Smooth muscle cell (in vitro differentiated cells): ENCODE data around the gene PCBP3. TPM values are rescaled to one million over a fixed set of nuclear protein-coding genes. Genes with fewer than 3 reads are reported as not detected.
A peak's percentile ranks its signal among the peaks of the same experiment; 100 is the strongest.

ENCODE experiments used
- DNase-seq: peaks from one replicate; lab custom pipeline; 2025; ENCODE audit not compliant: unreplicated experiment; lab: John Stamatoyannopoulos, UW
- H2AFZ ChIP-seq: fragments of 200-600 bp; sonication (generic); 2 replicates; pipeline ENCODE4 v1.6.0; 2016; ENCODE audit warnings: antibody characterized with exemption, low read depth, mild to moderate bottlenecking
- H3F3A ChIP-seq: fragments of 200-600 bp; sonication (generic); 2 replicates; pipeline ENCODE4 v1.6.0; 2017; ENCODE audit warnings: antibody characterized with exemption, low read depth
- H3K27ac ChIP-seq: fragments of 200-600 bp; sonication (generic); 2 replicates; pipeline ENCODE4 v1.5.1; 2016; ENCODE audit warnings: low read depth, mild to moderate bottlenecking
- H3K27me3 ChIP-seq: fragments of 200-600 bp; sonication (generic); 2 replicates; pipeline ENCODE4 v1.6.1; 2016; ENCODE audit warnings: low read depth, mild to moderate bottlenecking
- H3K36me3 ChIP-seq: fragments of 200-600 bp; sonication (generic); 2 replicates; pipeline ENCODE4 v1.5.1; 2016; ENCODE audit warnings: low read depth
- H3K4me1 ChIP-seq: fragments of 200-600 bp; sonication (generic); 2 replicates; pipeline ENCODE4 v1.5.1; 2016; ENCODE audit warnings: low read depth
- H3K4me2 ChIP-seq: fragments of 200-600 bp; sonication (generic); 2 replicates; pipeline ENCODE4 v1.6.0; 2016; ENCODE audit warnings: mild to moderate bottlenecking
- H3K4me3 ChIP-seq: fragments of 200-600 bp; sonication (generic); 2 replicates; pipeline ENCODE4 v1.5.1; 2016; ENCODE audit warnings: mild to moderate bottlenecking
- H3K79me2 ChIP-seq: fragments of 200-600 bp; sonication (generic); 2 replicates; pipeline ENCODE4 v1.6.0; 2016; ENCODE audit warnings: low read depth, mild to moderate bottlenecking
- H3K9ac ChIP-seq: fragments of 200-600 bp; sonication (generic); 2 replicates; pipeline ENCODE4 v1.6.0; 2016; ENCODE audit warnings: low read depth
- H3K9me3 ChIP-seq: fragments of 200-600 bp; sonication (generic); replicated peaks from 2 replicates; pipeline ENCODE4 v1.5.1; 2016; ENCODE audit warnings: low read depth
- H4K20me1 ChIP-seq: fragments of 200-600 bp; sonication (generic); 2 replicates; pipeline ENCODE4 v1.6.0; 2016; ENCODE audit warnings: low read depth
- CTCF ChIP-seq: fragments of 200-600 bp; sonication (generic); IDR thresholded peaks from 2 replicates; pipeline ENCODE4 v1.5.1; 2017; ENCODE audit warnings: borderline replicate concordance, mild to moderate bottlenecking, antibody characterized with exemption; ENCODE audit not compliant: insufficient read depth, poor library complexity, severe bottlenecking
- WGBS: methylation state at CpG from one replicate; pipeline ENCODE4 v1.1.7; 2016; ENCODE audit warnings: low lambda C conversion rate; 5-methylcytosine and 5-hydroxymethylcytosine counted together
- polyA plus RNA-seq: library from polyadenylated mRNA; unstranded; fragments of >200 nt; fragmentation: Nextera tagmentation; extraction: Ambion mirVana; gene quantifications from 2 replicates; pipeline ENCODE4 v1.2.1, GENCODE V29; 2016
- total RNA-seq: library from RNA; depleted of rRNA; stranded (reverse); fragments of >200 nt; gene quantifications from 2 replicates; pipeline ENCODE4 v1.2.3, GENCODE V29; 2014

PCBP3 gene
- total and polyA plus RNA-seq, 2 experiments from 2014 or later, result 8.9 to 23.1 TPM

DNA sequence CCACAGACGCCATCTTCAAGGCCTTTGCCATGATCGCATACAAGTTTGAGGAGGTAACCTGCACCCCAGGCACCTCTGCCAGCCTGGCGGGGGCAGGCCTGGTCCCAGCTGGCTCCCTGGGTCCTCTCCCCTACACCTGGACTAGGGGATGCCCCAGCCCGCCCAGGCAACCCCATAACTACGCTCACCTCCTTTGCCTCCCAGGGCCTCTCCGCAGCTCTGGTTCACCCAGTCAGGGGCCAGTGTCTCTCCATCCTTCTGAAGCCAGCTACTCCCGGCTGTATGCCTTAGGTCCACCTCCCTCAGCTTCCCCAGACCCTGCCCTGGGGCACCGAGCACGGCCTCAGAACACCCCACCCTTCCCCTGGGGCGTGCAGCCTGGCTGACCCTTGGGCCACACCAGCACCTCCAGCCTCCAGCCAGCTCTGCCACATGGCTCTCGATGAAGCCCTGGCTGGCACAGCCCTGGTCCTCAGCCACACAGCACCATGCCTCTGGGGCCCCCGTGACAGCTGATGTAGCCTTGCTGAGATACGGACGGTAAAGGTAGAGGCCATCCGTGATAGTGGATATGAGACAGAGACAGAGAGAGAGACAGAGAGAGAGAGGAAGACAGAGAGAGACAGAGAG is 257.7 kb downstream of the PCBP3 start:
- H3K27me3 ChIP-seq, result no peaks in the 10 kb centered on the region
- 95% methylated on average over 15 of the region's 15 CpGs for WGBS
- H3K27ac ChIP-seq, result no peak overlapping the region
- H3F3A ChIP-seq, result no peaks in the 10 kb centered on the region
- H3K9me3 ChIP-seq, result no peaks in the 10 kb centered on the region
- no peaks in the 10 kb centered on the region for H4K20me1 ChIP-seq
- no peaks in the 10 kb centered on the region for H3K79me2 ChIP-seq
- no peak for TF ChIP-seq CTCF
- no peak overlapping the region for H3K4me2 ChIP-seq
- no peaks in the 10 kb centered on the region for H3K36me3 ChIP-seq
- no peak overlapping the region for H3K4me3 ChIP-seq
- no peak overlapping the region for H3K9ac ChIP-seq
- DNase-seq, result no peak
- no peak overlapping the region for H2AFZ ChIP-seq
- no peaks in the 10 kb centered on the region for H3K4me1 ChIP-seq

- peak overlapping the region; percentile 60 for H3K27ac ChIP-seq
- no peaks in the 10 kb centered on the region for H3K36me3 ChIP-seq
- no peak for TF ChIP-seq CTCF
- no peaks in the 10 kb centered on the region for H3K27me3 ChIP-seq
- no peak for DNase-seq
- 86% methylated on average over 19 of the region's 19 CpGs for WGBS
- no peaks in the 10 kb centered on the region for H3K9me3 ChIP-seq
- H3K9ac ChIP-seq, result no peak overlapping the region
- H3K4me2 ChIP-seq, result no peak overlapping the region
- H3K4me1 ChIP-seq, result no peaks in the 10 kb centered on the region
- H2AFZ ChIP-seq, result no peak overlapping the region
- H3K4me3 ChIP-seq, result no peak overlapping the region
- no peaks in the 10 kb centered on the region for H4K20me1 ChIP-seq
- no peaks in the 10 kb centered on the region for H3F3A ChIP-seq
- H3K79me2 ChIP-seq, result no peaks in the 10 kb centered on the region
These were observed 258.9 kb downstream of the PCBP3 start for GRCh38 chr21:45902292-45902995.

DNA sequence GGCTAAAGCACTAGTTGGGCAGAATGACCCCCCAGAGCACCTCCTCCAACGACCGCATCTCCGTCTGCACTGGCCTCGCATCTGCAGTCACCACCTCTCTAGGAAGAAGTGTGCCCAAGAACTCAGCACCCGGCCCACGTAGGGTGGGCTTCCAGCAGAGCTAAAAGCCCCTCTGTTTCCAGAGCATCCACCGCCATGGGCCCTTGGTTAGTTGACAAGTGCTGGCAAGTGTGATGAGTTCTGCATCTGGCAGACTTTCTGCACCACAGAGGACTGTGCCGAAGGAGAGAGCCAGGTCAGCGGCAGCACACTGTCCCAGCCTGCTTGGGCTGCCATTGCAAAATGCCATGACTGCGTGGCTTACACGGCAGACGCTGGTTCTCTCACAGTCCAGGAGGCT is 261.7 kb downstream of the PCBP3 start:
- H3K9ac ChIP-seq, result no peak overlapping the region
- H3K9me3 ChIP-seq, result no peaks in the 10 kb centered on the region
- no peak overlapping the region for H3K4me2 ChIP-seq
- H3K4me3 ChIP-seq, result no peak overlapping the region
- H3K27ac ChIP-seq, result no peak overlapping the region
- no peak for DNase-seq
- H3K4me1 ChIP-seq, result no peaks in the 10 kb centered on the region
- no peaks in the 10 kb centered on the region for H4K20me1 ChIP-seq
- WGBS, result 88% methylated on average over 12 of the region's 12 CpGs
- H2AFZ ChIP-seq, result no peak overlapping the region
- H3F3A ChIP-seq, result no peaks in the 10 kb centered on the region
- H3K79me2 ChIP-seq, result no peaks in the 10 kb centered on the region
- no peaks in the 10 kb centered on the region for H3K36me3 ChIP-seq
- no peaks in the 10 kb centered on the region for H3K27me3 ChIP-seq
- no peak for TF ChIP-seq CTCF
